ENCODE results near the gene ASPA. TPM values are rescaled to one million over a fixed set of nuclear protein-coding genes. Genes with fewer than 3 reads are reported as not detected.

ASPA gene
- total and polyA plus RNA-seq, 2 experiments from 2014 or later, result 0.13 TPM; not detected in 1

DNA sequence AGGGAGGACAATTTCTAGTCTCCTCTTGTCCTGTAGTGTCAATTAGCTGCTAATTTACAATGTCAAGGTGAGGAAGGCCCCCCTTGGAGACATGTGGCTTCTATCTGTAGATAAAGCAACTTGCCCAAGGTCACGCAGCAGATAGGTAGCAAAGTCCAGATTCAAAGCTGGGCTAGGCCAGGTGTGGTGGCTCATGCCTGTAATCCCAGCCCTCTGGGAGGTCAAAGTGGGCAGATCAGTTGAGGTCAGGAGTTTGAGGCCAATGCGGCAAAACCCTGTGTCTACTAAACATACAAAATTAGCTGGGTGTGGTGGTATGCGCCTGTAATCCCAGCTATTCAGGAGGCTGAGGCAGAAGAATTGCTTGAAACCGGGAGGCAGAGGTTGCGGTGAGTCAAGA lies 70.7 kb downstream of the ASPA start:
- H2AFZ ChIP-seq, result no peak overlapping the region
- no peak overlapping the region for H3K4me3 ChIP-seq
- no peaks in the 10 kb centered on the region; the same call in 2 of the 3 replicates for H3K36me3 Mint-ChIP-seq (ENCODE audit: low read depth)
- H3K27me3 ChIP-seq (ENCODE audit: insufficient read depth), result no peaks in the 10 kb centered on the region
- TF ChIP-seq EZH2 (IDR thresholded peaks at IDR 0.05; ENCODE audit: low read depth, unreplicated experiment) (no peak), NANOG (IDR thresholded peaks at IDR 0.05; ENCODE audit: borderline replicate concordance) (no peak), EZH2phosphoT487 (IDR thresholded peaks at IDR 0.05; ENCODE audit: unreplicated experiment) (no peak)
- no peak overlapping the region for H3K4me3 Mint-ChIP-seq
- H3K9me2 ChIP-seq (ENCODE audit: insufficient read depth), result peaks cover 13% of the 10 kb centered on the region; the same call in 1 of the 2 replicates
- H3K4me2 ChIP-seq, result no peak overlapping the region
- no peaks in the 10 kb centered on the region for H3K36me3 ChIP-seq (ENCODE audit: insufficient read depth)
- H3K79me2 ChIP-seq (replicated peaks; ENCODE audit: insufficient read depth), result no peaks in the 10 kb centered on the region
- H3K4me1 ChIP-seq (ENCODE audit: insufficient read depth), result no peaks in the 10 kb centered on the region
- H3K27ac Mint-ChIP-seq, result no peak overlapping the region
- H3F3A ChIP-seq (replicated peaks; ENCODE audit: low read depth), result no peaks in the 10 kb centered on the region
- H3K9me3 Mint-ChIP-seq, result peaks cover 7% of the 10 kb centered on the region; the same call in 2 of the 3 replicates
- ATAC-seq (no peak), DNase-seq (ENCODE audit: low spot score) (no peak)
- H3K4me1 Mint-ChIP-seq, result no peaks in the 10 kb centered on the region; the same call in 2 of the 3 replicates
- no peak overlapping the region for H3K27ac ChIP-seq (ENCODE audit: low read depth)
- H3K27me3 Mint-ChIP-seq (ENCODE audit: insufficient read depth, low read depth, poor library complexity), result peaks cover 12% of the 10 kb centered on the region
- H4K20me1 ChIP-seq (replicated peaks; ENCODE audit: insufficient read depth), result no peaks in the 10 kb centered on the region

DNA sequence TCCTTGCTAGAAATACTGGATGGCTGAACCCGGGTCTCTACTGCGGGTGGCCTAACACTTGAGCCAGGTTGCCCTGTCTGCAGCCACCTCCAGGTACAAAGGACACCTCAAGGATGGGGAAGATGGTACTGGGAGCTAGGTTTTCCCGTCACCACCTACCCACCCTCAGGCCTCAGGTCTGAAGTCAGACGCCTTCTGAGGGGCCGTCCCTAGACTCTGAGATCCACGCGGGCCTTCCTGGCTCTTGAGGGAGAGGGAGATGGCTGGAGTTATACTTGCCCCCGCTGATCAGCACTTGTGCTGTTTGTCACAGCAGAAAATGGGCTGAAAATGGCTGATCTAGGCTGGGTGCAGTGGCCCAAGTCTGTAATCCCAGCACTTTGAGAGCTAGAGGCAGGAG lies 71.2 kb downstream of the ASPA start:
- H3K36me3 Mint-ChIP-seq (ENCODE audit: low read depth), result no peaks in the 10 kb centered on the region; the same call in 2 of the 3 replicates
- H2AFZ ChIP-seq, result no peak overlapping the region
- no peaks in the 10 kb centered on the region for H3K27me3 ChIP-seq (ENCODE audit: insufficient read depth)
- no peak overlapping the region for H3K27ac Mint-ChIP-seq
- H4K20me1 ChIP-seq (replicated peaks; ENCODE audit: insufficient read depth), result no peaks in the 10 kb centered on the region
- no peaks in the 10 kb centered on the region for H3K4me1 ChIP-seq (ENCODE audit: insufficient read depth)
- peaks cover 7% of the 10 kb centered on the region; the same call in 2 of the 3 replicates for H3K9me3 Mint-ChIP-seq
- no peak overlapping the region for H3K4me3 Mint-ChIP-seq
- peaks cover 13% of the 10 kb centered on the region; the same call in 1 of the 2 replicates for H3K9me2 ChIP-seq (ENCODE audit: insufficient read depth)
- no peaks in the 10 kb centered on the region for H3F3A ChIP-seq (replicated peaks; ENCODE audit: low read depth)
- ATAC-seq (no peak), DNase-seq (ENCODE audit: low spot score) (no peak)
- H3K27me3 Mint-ChIP-seq (ENCODE audit: insufficient read depth, low read depth, poor library complexity), result peaks cover 12% of the 10 kb centered on the region
- no peaks in the 10 kb centered on the region; the same call in 2 of the 3 replicates for H3K4me1 Mint-ChIP-seq
- H3K27ac ChIP-seq (ENCODE audit: low read depth), result no peak overlapping the region
- H3K79me2 ChIP-seq (replicated peaks; ENCODE audit: insufficient read depth), result no peaks in the 10 kb centered on the region
- H3K4me3 ChIP-seq, result no peak overlapping the region
- H3K4me2 ChIP-seq, result no peak overlapping the region
- no peaks in the 10 kb centered on the region for H3K36me3 ChIP-seq (ENCODE audit: insufficient read depth)
- TF ChIP-seq EZH2 (IDR thresholded peaks at IDR 0.05; ENCODE audit: low read depth, unreplicated experiment) (no peak), JUNB (IDR thresholded peaks at IDR 0.05; ENCODE audit: unreplicated experiment) (no peak), NANOG (IDR thresholded peaks at IDR 0.05; ENCODE audit: borderline replicate concordance) (no peak), CREB1 (CRISPR knock-in tag; IDR thresholded peaks at IDR 0.05; ENCODE audit: low read depth) (no peak)
- TF ChIP-seq, protein P1, sequence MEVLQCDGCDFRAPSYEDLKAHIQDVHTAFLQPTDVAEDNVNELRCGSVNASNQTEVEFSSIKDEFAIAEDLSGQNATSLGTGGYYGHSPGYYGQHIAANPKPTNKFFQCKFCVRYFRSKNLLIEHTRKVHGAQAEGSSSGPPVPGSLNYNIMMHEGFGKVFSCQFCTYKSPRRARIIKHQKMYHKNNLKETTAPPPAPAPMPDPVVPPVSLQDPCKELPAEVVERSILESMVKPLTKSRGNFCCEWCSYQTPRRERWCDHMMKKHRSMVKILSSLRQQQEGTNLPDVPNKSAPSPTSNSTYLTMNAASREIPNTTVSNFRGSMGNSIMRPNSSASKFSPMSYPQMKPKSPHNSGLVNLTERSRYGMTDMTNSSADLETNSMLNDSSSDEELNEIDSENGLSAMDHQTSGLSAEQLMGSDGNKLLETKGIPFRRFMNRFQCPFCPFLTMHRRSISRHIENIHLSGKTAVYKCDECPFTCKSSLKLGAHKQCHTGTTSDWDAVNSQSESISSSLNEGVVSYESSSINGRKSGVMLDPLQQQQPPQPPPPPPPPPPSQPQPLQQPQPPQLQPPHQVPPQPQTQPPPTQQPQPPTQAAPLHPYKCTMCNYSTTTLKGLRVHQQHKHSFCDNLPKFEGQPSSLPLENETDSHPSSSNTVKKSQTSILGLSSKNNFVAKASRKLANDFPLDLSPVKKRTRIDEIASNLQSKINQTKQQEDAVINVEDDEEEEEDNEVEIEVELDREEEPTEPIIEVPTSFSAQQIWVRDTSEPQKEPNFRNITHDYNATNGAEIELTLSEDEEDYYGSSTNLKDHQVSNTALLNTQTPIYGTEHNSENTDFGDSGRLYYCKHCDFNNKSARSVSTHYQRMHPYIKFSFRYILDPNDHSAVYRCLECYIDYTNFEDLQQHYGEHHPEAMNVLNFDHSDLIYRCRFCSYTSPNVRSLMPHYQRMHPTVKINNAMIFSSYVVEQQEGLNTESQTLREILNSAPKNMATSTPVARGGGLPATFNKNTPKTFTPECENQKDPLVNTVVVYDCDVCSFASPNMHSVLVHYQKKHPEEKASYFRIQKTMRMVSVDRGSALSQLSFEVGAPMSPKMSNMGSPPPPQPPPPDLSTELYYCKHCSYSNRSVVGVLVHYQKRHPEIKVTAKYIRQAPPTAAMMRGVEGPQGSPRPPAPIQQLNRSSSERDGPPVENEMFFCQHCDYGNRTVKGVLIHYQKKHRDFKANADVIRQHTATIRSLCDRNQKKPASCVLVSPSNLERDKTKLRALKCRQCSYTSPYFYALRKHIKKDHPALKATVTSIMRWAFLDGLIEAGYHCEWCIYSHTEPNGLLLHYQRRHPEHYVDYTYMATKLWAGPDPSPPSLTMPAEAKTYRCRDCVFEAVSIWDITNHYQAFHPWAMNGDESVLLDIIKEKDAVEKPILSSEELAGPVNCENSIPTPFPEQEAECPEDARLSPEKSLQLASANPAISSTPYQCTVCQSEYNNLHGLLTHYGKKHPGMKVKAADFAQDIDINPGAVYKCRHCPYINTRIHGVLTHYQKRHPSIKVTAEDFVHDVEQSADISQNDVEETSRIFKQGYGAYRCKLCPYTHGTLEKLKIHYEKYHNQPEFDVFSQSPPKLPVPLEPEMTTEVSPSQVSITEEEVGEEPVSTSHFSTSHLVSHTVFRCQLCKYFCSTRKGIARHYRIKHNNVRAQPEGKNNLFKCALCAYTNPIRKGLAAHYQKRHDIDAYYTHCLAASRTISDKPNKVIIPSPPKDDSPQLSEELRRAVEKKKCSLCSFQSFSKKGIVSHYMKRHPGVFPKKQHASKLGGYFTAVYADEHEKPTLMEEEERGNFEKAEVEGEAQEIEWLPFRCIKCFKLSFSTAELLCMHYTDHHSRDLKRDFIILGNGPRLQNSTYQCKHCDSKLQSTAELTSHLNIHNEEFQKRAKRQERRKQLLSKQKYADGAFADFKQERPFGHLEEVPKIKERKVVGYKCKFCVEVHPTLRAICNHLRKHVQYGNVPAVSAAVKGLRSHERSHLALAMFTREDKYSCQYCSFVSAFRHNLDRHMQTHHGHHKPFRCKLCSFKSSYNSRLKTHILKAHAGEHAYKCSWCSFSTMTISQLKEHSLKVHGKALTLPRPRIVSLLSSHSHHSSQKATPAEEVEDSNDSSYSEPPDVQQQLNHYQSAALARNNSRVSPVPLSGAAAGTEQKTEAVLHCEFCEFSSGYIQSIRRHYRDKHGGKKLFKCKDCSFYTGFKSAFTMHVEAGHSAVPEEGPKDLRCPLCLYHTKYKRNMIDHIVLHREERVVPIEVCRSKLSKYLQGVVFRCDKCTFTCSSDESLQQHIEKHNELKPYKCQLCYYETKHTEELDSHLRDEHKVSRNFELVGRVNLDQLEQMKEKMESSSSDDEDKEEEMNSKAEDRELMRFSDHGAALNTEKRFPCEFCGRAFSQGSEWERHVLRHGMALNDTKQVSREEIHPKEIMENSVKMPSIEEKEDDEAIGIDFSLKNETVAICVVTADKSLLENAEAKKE (CRISPR knock-in tag; IDR thresholded peaks at IDR 0.05), result no peak
- TF ChIP-seq, protein P2, sequence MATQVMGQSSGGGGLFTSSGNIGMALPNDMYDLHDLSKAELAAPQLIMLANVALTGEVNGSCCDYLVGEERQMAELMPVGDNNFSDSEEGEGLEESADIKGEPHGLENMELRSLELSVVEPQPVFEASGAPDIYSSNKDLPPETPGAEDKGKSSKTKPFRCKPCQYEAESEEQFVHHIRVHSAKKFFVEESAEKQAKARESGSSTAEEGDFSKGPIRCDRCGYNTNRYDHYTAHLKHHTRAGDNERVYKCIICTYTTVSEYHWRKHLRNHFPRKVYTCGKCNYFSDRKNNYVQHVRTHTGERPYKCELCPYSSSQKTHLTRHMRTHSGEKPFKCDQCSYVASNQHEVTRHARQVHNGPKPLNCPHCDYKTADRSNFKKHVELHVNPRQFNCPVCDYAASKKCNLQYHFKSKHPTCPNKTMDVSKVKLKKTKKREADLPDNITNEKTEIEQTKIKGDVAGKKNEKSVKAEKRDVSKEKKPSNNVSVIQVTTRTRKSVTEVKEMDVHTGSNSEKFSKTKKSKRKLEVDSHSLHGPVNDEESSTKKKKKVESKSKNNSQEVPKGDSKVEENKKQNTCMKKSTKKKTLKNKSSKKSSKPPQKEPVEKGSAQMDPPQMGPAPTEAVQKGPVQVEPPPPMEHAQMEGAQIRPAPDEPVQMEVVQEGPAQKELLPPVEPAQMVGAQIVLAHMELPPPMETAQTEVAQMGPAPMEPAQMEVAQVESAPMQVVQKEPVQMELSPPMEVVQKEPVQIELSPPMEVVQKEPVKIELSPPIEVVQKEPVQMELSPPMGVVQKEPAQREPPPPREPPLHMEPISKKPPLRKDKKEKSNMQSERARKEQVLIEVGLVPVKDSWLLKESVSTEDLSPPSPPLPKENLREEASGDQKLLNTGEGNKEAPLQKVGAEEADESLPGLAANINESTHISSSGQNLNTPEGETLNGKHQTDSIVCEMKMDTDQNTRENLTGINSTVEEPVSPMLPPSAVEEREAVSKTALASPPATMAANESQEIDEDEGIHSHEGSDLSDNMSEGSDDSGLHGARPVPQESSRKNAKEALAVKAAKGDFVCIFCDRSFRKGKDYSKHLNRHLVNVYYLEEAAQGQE (IDR thresholded peaks at IDR 0.05; ENCODE audit: unreplicated experiment), result no peak
- TF ChIP-seq, protein P3, sequence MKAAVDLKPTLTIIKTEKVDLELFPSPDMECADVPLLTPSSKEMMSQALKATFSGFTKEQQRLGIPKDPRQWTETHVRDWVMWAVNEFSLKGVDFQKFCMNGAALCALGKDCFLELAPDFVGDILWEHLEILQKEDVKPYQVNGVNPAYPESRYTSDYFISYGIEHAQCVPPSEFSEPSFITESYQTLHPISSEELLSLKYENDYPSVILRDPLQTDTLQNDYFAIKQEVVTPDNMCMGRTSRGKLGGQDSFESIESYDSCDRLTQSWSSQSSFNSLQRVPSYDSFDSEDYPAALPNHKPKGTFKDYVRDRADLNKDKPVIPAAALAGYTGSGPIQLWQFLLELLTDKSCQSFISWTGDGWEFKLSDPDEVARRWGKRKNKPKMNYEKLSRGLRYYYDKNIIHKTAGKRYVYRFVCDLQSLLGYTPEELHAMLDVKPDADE (IDR thresholded peaks at IDR 0.05), result no peak
- TF ChIP-seq, protein P4, sequence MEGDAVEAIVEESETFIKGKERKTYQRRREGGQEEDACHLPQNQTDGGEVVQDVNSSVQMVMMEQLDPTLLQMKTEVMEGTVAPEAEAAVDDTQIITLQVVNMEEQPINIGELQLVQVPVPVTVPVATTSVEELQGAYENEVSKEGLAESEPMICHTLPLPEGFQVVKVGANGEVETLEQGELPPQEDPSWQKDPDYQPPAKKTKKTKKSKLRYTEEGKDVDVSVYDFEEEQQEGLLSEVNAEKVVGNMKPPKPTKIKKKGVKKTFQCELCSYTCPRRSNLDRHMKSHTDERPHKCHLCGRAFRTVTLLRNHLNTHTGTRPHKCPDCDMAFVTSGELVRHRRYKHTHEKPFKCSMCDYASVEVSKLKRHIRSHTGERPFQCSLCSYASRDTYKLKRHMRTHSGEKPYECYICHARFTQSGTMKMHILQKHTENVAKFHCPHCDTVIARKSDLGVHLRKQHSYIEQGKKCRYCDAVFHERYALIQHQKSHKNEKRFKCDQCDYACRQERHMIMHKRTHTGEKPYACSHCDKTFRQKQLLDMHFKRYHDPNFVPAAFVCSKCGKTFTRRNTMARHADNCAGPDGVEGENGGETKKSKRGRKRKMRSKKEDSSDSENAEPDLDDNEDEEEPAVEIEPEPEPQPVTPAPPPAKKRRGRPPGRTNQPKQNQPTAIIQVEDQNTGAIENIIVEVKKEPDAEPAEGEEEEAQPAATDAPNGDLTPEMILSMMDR (conservative IDR thresholded peaks at IDR 0.05; ENCODE audit: low read depth in 2 of 2), result no peak

All from GM23338 (cell line).